Measurements from ENCODE around the gene MGA.

DNA sequence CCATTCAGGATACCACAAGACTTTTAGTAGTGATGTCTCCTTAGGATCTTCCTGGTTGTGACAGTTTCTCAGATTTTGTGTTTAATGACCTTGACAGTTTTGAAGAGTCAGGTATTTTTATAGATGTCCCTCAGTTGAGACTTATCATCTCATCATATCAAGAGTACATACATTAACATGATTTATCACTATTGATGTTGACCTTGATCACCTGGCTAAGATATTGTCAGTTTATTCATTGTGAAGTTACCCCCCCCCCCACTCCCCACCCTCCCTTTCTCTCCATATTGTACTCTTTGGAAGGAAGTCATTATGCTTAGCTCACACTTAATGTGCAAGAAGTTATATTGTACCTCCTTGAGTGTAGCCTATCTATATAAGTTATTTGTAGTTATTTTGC is 42.9 kb downstream of the MGA start:
- TF ChIP-seq, protein P1, sequence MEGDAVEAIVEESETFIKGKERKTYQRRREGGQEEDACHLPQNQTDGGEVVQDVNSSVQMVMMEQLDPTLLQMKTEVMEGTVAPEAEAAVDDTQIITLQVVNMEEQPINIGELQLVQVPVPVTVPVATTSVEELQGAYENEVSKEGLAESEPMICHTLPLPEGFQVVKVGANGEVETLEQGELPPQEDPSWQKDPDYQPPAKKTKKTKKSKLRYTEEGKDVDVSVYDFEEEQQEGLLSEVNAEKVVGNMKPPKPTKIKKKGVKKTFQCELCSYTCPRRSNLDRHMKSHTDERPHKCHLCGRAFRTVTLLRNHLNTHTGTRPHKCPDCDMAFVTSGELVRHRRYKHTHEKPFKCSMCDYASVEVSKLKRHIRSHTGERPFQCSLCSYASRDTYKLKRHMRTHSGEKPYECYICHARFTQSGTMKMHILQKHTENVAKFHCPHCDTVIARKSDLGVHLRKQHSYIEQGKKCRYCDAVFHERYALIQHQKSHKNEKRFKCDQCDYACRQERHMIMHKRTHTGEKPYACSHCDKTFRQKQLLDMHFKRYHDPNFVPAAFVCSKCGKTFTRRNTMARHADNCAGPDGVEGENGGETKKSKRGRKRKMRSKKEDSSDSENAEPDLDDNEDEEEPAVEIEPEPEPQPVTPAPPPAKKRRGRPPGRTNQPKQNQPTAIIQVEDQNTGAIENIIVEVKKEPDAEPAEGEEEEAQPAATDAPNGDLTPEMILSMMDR (IDR thresholded peaks at IDR 0.05) = no peak
- no peak for TF ChIP-seq POLR2A (IDR thresholded peaks at IDR 0.05)
- no peak for TF ChIP-seq POLR2AphosphoS5 (IDR thresholded peaks at IDR 0.05)

Measured in breast epithelium (tissue), 3 donors.